AG10803 (cell line): Measurements from ENCODE around the gene HSBP1L1.
"Not testable (repeated sequence)": the region's sequence is repeated elsewhere in the genome, so short reads cannot be mapped to it uniquely, and the experiment has no call there.

Experiments used
- DNase-seq: peaks from one replicate; pipeline ENCODE4 v3.0.0; 2010; ENCODE audit warnings: low read depth
- H3K4me3 ChIP-seq: 2 replicates; pipeline ENCODE4 v1.5.1; 2011; ENCODE audit warnings: mild to moderate bottlenecking, low read length, control low read depth
- CTCF ChIP-seq: conservative IDR thresholded peaks from 2 replicates; pipeline ENCODE4 v1.5.1; 2011; ENCODE audit warnings: mild to moderate bottlenecking, low read length, control low read depth, inconsistent platforms

The HSBP1L1 gene

GRCh38 chr18:80009661-80010550 lies 45.5 kb downstream of the HSBP1L1 start:
- no peak overlapping the region for H3K4me3 ChIP-seq
- peak; percentile 97 for DNase-seq
- no peak for TF ChIP-seq CTCF

- DNase-seq = no peak
- no peak for TF ChIP-seq CTCF
- no peak overlapping the region for H3K4me3 ChIP-seq
These were observed 46.1 kb downstream of the HSBP1L1 start for GRCh38 chr18:80010551-80010906.

- not testable (repeated sequence) for H3K4me3 ChIP-seq, DNase-seq
These were observed 47.2 kb downstream of the HSBP1L1 start for GRCh38 chr18:80011496-80012137.

GRCh38 chr18:80012714-80013113 lies 48.3 kb downstream of the HSBP1L1 start:
- no peak overlapping the region for H3K4me3 ChIP-seq
- no peak for DNase-seq
- no peak for TF ChIP-seq CTCF
